ENCODE measurements around the gene MESP1.

Gene MESP1

GRCh38 chr15:89704411-89704810 lies 46.6 kb downstream of the MESP1 start:
- DNase-seq = no peak
